GM12801 (cell line): ENCODE measurements around the gene CNTN6.

Source experiments
- CTCF ChIP-seq: IDR thresholded peaks from one replicate; pipeline ENCODE4 v1.5.1; 2011; ENCODE audit warnings: control low read depth; ENCODE audit not compliant: insufficient read length; ENCODE audit errors: extremely low read depth

CNTN6 gene

GRCh38 chr3:1346386-1346785 is 253.6 kb downstream of the CNTN6 start:
- TF ChIP-seq CTCF = no peak

- no peak for TF ChIP-seq CTCF
Observed at GRCh38 chr3:1348547-1348946, 255.7 kb downstream of the CNTN6 start.

- TF ChIP-seq CTCF = no peak
Observed at GRCh38 chr3:1350885-1351284, 258.1 kb downstream of the CNTN6 start.

DNA sequence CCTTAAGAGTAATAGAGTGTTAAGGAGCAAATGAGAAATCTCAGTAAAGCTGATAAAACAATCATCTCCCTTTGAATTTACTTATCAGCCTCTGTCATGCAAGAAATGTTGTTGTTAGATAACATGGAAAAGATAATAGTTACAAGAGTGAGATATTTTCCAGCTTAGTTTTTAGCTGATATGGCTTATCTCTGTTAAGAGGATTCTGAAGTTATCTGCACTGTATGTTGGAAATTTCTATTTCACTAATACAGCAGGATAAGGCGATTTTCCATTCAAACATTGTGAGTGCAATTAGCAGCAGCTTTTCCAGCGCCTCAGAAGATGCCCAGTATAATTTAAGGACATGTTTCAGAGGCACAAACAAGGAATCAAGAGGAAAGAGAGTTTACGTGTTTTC is 262.9 kb downstream of the CNTN6 start:
- no peak for TF ChIP-seq CTCF

GRCh38 chr3:1356101-1356500 is 263.3 kb downstream of the CNTN6 start:
- TF ChIP-seq CTCF = no peak

DNA sequence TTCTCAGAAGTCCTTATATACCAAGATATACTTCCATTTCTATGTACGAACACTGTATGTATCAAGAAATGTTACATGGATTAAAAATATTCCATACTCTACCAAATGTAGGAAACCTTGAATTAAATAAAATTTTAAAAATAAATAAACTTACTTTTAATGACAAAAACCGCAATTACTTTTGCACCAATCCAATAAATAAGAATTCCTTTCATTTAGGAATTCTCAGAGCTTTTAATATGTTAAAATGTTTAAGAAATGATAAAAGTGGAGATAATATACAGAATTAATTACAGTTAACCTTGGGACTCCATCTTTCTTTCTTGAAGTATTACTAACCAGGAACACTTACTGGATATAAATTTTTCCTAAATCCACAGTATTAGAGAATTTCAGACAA is 272.7 kb downstream of the CNTN6 start:
- no peak for TF ChIP-seq CTCF

DNA sequence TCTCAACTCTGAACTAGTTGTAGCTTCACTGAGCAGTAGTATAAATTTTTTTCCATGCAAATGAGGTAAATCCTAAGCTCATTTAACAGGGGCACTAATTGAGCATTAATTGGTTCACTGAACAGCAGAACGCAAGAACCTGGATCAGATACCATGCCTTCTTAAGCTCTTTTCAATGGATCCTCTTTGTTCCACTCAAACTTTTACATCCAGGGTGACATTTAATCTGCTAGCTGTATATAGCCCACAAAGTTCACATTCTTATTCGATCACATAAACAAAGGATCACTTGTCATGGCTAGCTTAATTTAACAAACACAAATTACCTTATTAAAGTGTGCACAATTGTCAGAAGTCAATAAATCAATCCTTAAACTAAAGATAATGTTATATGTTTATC is 281.6 kb downstream of the CNTN6 start:
- TF ChIP-seq CTCF = no peak

DNA sequence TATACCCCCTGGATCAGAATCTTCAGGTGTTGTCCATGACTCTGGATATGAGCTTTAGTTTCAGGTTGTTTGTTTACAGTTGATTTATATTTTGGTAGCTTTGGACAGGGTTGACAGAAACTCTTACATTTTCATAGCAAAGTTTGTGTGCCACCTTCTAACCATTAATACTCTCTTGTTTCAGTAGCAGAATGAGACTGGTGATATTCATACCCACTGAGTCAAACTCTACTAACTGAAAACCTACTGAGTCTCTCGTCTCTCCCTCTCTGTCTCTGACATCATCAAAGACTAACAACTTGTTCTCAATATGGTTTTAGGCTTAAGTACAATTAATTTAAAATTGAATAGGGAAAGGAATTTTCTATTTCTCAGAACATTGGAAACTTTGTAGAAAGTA is 282.3 kb downstream of the CNTN6 start:
- no peak for TF ChIP-seq CTCF
